H1 (cell line): ENCODE data around the gene ARHGEF12. TPM values are rescaled to one million over a fixed set of nuclear protein-coding genes. Genes with fewer than 3 reads are reported as not detected.

Source experiments
- BRCA1 ChIP-seq: IDR thresholded peaks from 2 replicates; pipeline ENCODE4 v1.6.1; 2012; ENCODE audit warnings: low read depth, low read length, improper control_type of control experiment
- CBX5 ChIP-seq: fragments of 300-800, 300-1000 bp; sonication (generic); IDR thresholded peaks from 2 replicates; pipeline ENCODE4 v1.7.1; 2016; ENCODE audit warnings: antibody characterized with exemption, low read length, low read depth
- EZH2 ChIP-seq: fragments of 200-600 bp; sonication (generic); IDR thresholded peaks from 2 replicates; pipeline ENCODE4 v1.7.1; 2012; ENCODE audit warnings: low read depth, mild to moderate bottlenecking, moderate library complexity, low read length, inconsistent platforms; ENCODE audit not compliant: severe bottlenecking
- GABPA ChIP-seq: IDR thresholded peaks from 2 replicates; pipeline ENCODE4 v1.6.1; 2011; ENCODE audit warnings: mild to moderate bottlenecking, low read length, moderate library complexity, borderline replicate concordance; ENCODE audit not compliant: insufficient read depth
- KDM4A ChIP-seq: IDR thresholded peaks from one replicate; pipeline ENCODE4 v1.7.1; 2012; ENCODE audit warnings: low read depth, mild to moderate bottlenecking, moderate library complexity, low read length, inconsistent platforms; ENCODE audit not compliant: severe bottlenecking
- POLR2A ChIP-seq, 2 experiments: IDR thresholded peaks; 1 replicate in 1 of 2; 2 replicates in 1 of 2; pipeline ENCODE4 v1.6.1; 2011; ENCODE audit warnings: low read depth in 2 of 2, low read length in 2 of 2, mild to moderate bottlenecking in 2 of 2; ENCODE audit errors: control extremely low read depth in 1 of 2
- SP2 ChIP-seq: IDR thresholded peaks from 2 replicates; pipeline ENCODE4 v1.6.1; 2012; ENCODE audit warnings: mild to moderate bottlenecking, low read length, inconsistent platforms
- polyA plus RNA-seq, 7 experiments: library from polyadenylated mRNA; depleted of rRNA in 3 of 7; stranded (reverse) in 5 of 7; unstranded in 2 of 7; fragments of >200 nt in 5 of 7; fragments of 200-250 nt in 2 of 7; gene quantifications; 1 replicate in 5 of 7; 2 replicates in 1 of 7; 4 replicates in 1 of 7; pipeline versions ENCODE4 v1.2.1 to v1.2.3, GENCODE V29; 2011 to 2013; ENCODE audit warnings: missing spikeins in 2 of 7, mixed read lengths in 2 of 7
- total RNA-seq: library from RNA; stranded (reverse); fragmentation: NEBNext Ultra II Directional; extraction: Animal tissue kit (Norgen Biotek cat#: 25700); gene quantifications from 2 replicates; pipeline ENCODE4 v1.2.1, GENCODE V29; 2021
- TF ChIP-seq, protein P1 (sequence below): fragments of 300-600 bp; sonication (generic); IDR thresholded peaks from 2 replicates; pipeline ENCODE4 v1.7.1; 2012; ENCODE audit warnings: low read length, moderate library complexity, mild to moderate bottlenecking, inconsistent platforms; ENCODE audit not compliant: insufficient replicate concordance
- TF ChIP-seq, protein P2 (sequence below), 3 experiments: IDR thresholded peaks; 1 replicate in 2 of 3; 2 replicates in 1 of 3; pipeline versions ENCODE4 v1.5.1 to v1.6.1; 2011; ENCODE audit warnings: low read length in 3 of 3, mild to moderate bottlenecking in 3 of 3, inconsistent platforms in 2 of 3, low read depth in 1 of 3, moderate library complexity in 1 of 3; ENCODE audit not compliant: insufficient read depth in 1 of 3; ENCODE audit errors: control extremely low read depth in 1 of 3

ARHGEF12 gene
- total and polyA plus RNA-seq, 2 of the 8 experiments (the other 6 are each of a cell fraction or from before 2014, with no cell fraction given), result 5.1 to 33.7 TPM

DNA sequence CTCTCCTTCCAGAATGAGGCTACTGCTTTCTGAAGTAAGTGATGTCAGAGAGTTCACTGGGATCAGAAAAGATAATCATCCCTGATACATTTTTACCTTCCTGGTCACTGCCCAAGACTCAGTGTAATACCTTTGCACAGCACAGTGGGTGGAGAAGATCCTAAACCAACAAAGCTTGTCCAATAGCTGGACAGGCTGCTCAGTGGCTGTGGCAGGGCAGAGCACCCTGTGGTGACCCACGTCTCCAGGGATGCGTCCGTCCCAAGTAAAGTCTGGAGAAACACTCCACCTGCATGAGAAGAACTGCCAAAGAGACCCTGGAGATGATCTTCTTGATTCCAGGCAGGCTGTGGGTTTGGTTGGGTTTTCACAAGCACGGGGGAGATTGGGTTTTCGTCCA lies 42.1 kb upstream of the ARHGEF12 start (continued):
- TF ChIP-seq, protein P1, sequence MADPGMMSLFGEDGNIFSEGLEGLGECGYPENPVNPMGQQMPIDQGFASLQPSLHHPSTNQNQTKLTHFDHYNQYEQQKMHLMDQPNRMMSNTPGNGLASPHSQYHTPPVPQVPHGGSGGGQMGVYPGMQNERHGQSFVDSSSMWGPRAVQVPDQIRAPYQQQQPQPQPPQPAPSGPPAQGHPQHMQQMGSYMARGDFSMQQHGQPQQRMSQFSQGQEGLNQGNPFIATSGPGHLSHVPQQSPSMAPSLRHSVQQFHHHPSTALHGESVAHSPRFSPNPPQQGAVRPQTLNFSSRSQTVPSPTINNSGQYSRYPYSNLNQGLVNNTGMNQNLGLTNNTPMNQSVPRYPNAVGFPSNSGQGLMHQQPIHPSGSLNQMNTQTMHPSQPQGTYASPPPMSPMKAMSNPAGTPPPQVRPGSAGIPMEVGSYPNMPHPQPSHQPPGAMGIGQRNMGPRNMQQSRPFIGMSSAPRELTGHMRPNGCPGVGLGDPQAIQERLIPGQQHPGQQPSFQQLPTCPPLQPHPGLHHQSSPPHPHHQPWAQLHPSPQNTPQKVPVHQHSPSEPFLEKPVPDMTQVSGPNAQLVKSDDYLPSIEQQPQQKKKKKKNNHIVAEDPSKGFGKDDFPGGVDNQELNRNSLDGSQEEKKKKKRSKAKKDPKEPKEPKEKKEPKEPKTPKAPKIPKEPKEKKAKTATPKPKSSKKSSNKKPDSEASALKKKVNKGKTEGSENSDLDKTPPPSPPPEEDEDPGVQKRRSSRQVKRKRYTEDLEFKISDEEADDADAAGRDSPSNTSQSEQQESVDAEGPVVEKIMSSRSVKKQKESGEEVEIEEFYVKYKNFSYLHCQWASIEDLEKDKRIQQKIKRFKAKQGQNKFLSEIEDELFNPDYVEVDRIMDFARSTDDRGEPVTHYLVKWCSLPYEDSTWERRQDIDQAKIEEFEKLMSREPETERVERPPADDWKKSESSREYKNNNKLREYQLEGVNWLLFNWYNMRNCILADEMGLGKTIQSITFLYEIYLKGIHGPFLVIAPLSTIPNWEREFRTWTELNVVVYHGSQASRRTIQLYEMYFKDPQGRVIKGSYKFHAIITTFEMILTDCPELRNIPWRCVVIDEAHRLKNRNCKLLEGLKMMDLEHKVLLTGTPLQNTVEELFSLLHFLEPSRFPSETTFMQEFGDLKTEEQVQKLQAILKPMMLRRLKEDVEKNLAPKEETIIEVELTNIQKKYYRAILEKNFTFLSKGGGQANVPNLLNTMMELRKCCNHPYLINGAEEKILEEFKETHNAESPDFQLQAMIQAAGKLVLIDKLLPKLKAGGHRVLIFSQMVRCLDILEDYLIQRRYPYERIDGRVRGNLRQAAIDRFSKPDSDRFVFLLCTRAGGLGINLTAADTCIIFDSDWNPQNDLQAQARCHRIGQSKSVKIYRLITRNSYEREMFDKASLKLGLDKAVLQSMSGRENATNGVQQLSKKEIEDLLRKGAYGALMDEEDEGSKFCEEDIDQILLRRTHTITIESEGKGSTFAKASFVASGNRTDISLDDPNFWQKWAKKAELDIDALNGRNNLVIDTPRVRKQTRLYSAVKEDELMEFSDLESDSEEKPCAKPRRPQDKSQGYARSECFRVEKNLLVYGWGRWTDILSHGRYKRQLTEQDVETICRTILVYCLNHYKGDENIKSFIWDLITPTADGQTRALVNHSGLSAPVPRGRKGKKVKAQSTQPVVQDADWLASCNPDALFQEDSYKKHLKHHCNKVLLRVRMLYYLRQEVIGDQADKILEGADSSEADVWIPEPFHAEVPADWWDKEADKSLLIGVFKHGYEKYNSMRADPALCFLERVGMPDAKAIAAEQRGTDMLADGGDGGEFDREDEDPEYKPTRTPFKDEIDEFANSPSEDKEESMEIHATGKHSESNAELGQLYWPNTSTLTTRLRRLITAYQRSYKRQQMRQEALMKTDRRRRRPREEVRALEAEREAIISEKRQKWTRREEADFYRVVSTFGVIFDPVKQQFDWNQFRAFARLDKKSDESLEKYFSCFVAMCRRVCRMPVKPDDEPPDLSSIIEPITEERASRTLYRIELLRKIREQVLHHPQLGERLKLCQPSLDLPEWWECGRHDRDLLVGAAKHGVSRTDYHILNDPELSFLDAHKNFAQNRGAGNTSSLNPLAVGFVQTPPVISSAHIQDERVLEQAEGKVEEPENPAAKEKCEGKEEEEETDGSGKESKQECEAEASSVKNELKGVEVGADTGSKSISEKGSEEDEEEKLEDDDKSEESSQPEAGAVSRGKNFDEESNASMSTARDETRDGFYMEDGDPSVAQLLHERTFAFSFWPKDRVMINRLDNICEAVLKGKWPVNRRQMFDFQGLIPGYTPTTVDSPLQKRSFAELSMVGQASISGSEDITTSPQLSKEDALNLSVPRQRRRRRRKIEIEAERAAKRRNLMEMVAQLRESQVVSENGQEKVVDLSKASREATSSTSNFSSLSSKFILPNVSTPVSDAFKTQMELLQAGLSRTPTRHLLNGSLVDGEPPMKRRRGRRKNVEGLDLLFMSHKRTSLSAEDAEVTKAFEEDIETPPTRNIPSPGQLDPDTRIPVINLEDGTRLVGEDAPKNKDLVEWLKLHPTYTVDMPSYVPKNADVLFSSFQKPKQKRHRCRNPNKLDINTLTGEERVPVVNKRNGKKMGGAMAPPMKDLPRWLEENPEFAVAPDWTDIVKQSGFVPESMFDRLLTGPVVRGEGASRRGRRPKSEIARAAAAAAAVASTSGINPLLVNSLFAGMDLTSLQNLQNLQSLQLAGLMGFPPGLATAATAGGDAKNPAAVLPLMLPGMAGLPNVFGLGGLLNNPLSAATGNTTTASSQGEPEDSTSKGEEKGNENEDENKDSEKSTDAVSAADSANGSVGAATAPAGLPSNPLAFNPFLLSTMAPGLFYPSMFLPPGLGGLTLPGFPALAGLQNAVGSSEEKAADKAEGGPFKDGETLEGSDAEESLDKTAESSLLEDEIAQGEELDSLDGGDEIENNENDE, result no peak
- no peak for TF ChIP-seq KDM4A
- TF ChIP-seq, protein P2, sequence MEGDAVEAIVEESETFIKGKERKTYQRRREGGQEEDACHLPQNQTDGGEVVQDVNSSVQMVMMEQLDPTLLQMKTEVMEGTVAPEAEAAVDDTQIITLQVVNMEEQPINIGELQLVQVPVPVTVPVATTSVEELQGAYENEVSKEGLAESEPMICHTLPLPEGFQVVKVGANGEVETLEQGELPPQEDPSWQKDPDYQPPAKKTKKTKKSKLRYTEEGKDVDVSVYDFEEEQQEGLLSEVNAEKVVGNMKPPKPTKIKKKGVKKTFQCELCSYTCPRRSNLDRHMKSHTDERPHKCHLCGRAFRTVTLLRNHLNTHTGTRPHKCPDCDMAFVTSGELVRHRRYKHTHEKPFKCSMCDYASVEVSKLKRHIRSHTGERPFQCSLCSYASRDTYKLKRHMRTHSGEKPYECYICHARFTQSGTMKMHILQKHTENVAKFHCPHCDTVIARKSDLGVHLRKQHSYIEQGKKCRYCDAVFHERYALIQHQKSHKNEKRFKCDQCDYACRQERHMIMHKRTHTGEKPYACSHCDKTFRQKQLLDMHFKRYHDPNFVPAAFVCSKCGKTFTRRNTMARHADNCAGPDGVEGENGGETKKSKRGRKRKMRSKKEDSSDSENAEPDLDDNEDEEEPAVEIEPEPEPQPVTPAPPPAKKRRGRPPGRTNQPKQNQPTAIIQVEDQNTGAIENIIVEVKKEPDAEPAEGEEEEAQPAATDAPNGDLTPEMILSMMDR (IDR thresholded peaks at IDR 0.05; ENCODE audit: control extremely low read depth in 1 of 3, insufficient read depth in 1 of 3, low read depth in 1 of 3, low read length in 3 of 3), result no peak
- TF ChIP-seq CBX5, result no peak
- TF ChIP-seq GABPA, result no peak
- TF ChIP-seq SP2, result no peak
- TF ChIP-seq EZH2, result no peak
- TF ChIP-seq POLR2A (IDR thresholded peaks at IDR 0.05; ENCODE audit: control extremely low read depth in 1 of 2, low read depth in 2 of 2, low read length in 2 of 2), result no peak
- TF ChIP-seq BRCA1, result no peak
